Smooth muscle cell (in vitro differentiated cells): ENCODE measurements around the gene HSPA2. TPM values are rescaled to one million over a fixed set of nuclear protein-coding genes. Genes with fewer than 3 reads are reported as not detected.
A peak's percentile ranks its signal among the peaks of the same experiment; 100 is the strongest.

ENCODE experiments used
- DNase-seq: peaks from one replicate; lab custom pipeline; 2025; ENCODE audit not compliant: unreplicated experiment; lab: John Stamatoyannopoulos, UW
- H2AFZ ChIP-seq: fragments of 200-600 bp; sonication (generic); 2 replicates; pipeline ENCODE4 v1.6.0; 2016; ENCODE audit warnings: antibody characterized with exemption, low read depth, mild to moderate bottlenecking
- H3F3A ChIP-seq: fragments of 200-600 bp; sonication (generic); 2 replicates; pipeline ENCODE4 v1.6.0; 2017; ENCODE audit warnings: antibody characterized with exemption, low read depth
- H3K27ac ChIP-seq: fragments of 200-600 bp; sonication (generic); 2 replicates; pipeline ENCODE4 v1.5.1; 2016; ENCODE audit warnings: low read depth, mild to moderate bottlenecking
- H3K27me3 ChIP-seq: fragments of 200-600 bp; sonication (generic); 2 replicates; pipeline ENCODE4 v1.6.1; 2016; ENCODE audit warnings: low read depth, mild to moderate bottlenecking
- H3K36me3 ChIP-seq: fragments of 200-600 bp; sonication (generic); 2 replicates; pipeline ENCODE4 v1.5.1; 2016; ENCODE audit warnings: low read depth
- H3K4me1 ChIP-seq: fragments of 200-600 bp; sonication (generic); 2 replicates; pipeline ENCODE4 v1.5.1; 2016; ENCODE audit warnings: low read depth
- H3K4me2 ChIP-seq: fragments of 200-600 bp; sonication (generic); 2 replicates; pipeline ENCODE4 v1.6.0; 2016; ENCODE audit warnings: mild to moderate bottlenecking
- H3K4me3 ChIP-seq: fragments of 200-600 bp; sonication (generic); 2 replicates; pipeline ENCODE4 v1.5.1; 2016; ENCODE audit warnings: mild to moderate bottlenecking
- H3K79me2 ChIP-seq: fragments of 200-600 bp; sonication (generic); 2 replicates; pipeline ENCODE4 v1.6.0; 2016; ENCODE audit warnings: low read depth, mild to moderate bottlenecking
- H3K9ac ChIP-seq: fragments of 200-600 bp; sonication (generic); 2 replicates; pipeline ENCODE4 v1.6.0; 2016; ENCODE audit warnings: low read depth
- H3K9me3 ChIP-seq: fragments of 200-600 bp; sonication (generic); replicated peaks from 2 replicates; pipeline ENCODE4 v1.5.1; 2016; ENCODE audit warnings: low read depth
- H4K20me1 ChIP-seq: fragments of 200-600 bp; sonication (generic); 2 replicates; pipeline ENCODE4 v1.6.0; 2016; ENCODE audit warnings: low read depth
- CTCF ChIP-seq: fragments of 200-600 bp; sonication (generic); IDR thresholded peaks from 2 replicates; pipeline ENCODE4 v1.5.1; 2017; ENCODE audit warnings: borderline replicate concordance, mild to moderate bottlenecking, antibody characterized with exemption; ENCODE audit not compliant: insufficient read depth, poor library complexity, severe bottlenecking
- WGBS: methylation state at CpG from one replicate; pipeline ENCODE4 v1.1.7; 2016; ENCODE audit warnings: low lambda C conversion rate; 5-methylcytosine and 5-hydroxymethylcytosine counted together
- polyA plus RNA-seq: library from polyadenylated mRNA; unstranded; fragments of >200 nt; fragmentation: Nextera tagmentation; extraction: Ambion mirVana; gene quantifications from 2 replicates; pipeline ENCODE4 v1.2.1, GENCODE V29; 2016
- total RNA-seq: library from RNA; depleted of rRNA; stranded (reverse); fragments of >200 nt; gene quantifications from 2 replicates; pipeline ENCODE4 v1.2.3, GENCODE V29; 2014

HSPA2 gene
- total and polyA plus RNA-seq, 2 experiments from 2014 or later = 3.4 to 5.2 TPM

GRCh38 chr14:64507376-64508156 is 33.0 kb upstream of the HSPA2 start:
- Histone ChIP-seq H3K4me1 (peaks cover 32% of the 10 kb centered on the region), H3K9me3 (no peaks in the 10 kb centered on the region), H3K27ac (peak overlapping the region; percentile 100), H3K4me3 (peak overlapping the region; percentile 95), H3K27me3 (no peaks in the 10 kb centered on the region), H3K4me2 (peak overlapping the region; percentile 85), H3K36me3 (no peaks in the 10 kb centered on the region), H2AFZ (no peak overlapping the region), H3K9ac (peak overlapping the region; percentile 99), H4K20me1 (peaks cover 74% of the 10 kb centered on the region), H3K79me2 (peaks cover 79% of the 10 kb centered on the region), H3F3A (peaks cover 15% of the 10 kb centered on the region)
- no peak for DNase-seq
- WGBS = 71% methylated on average over 4 of the region's 4 CpGs
- no peak for TF ChIP-seq CTCF

GRCh38 chr14:64508215-64508776 is 32.2 kb upstream of the HSPA2 start:
- Histone ChIP-seq H3K9ac (no peak overlapping the region), H3K9me3 (no peaks in the 10 kb centered on the region), H3K4me2 (peak overlapping the region; percentile 85), H3K36me3 (no peaks in the 10 kb centered on the region), H3K79me2 (peaks cover 86% of the 10 kb centered on the region), H3K27me3 (no peaks in the 10 kb centered on the region), H3F3A (peaks cover 9% of the 10 kb centered on the region), H4K20me1 (peaks cover 81% of the 10 kb centered on the region), H3K27ac (peak overlapping the region; percentile 100), H3K4me3 (peak overlapping the region; percentile 95), H3K4me1 (peaks cover 29% of the 10 kb centered on the region), H2AFZ (no peak overlapping the region)
- no peak for TF ChIP-seq CTCF
- DNase-seq = no peak
- WGBS = 42% methylated on average over 1 of the region's 1 CpG

GRCh38 chr14:64509036-64509435 is 31.5 kb upstream of the HSPA2 start:
- WGBS = 59% methylated on average over 8 of the region's 8 CpGs
- Histone ChIP-seq H3K4me1 (peaks cover 29% of the 10 kb centered on the region), H3K27ac (peak overlapping the region; percentile 100), H3K4me2 (peak overlapping the region; percentile 85), H3F3A (peaks cover 9% of the 10 kb centered on the region), H3K4me3 (no peak overlapping the region), H3K79me2 (peaks cover 94% of the 10 kb centered on the region), H3K36me3 (no peaks in the 10 kb centered on the region), H3K9me3 (no peaks in the 10 kb centered on the region), H3K27me3 (no peaks in the 10 kb centered on the region), H4K20me1 (peaks cover 89% of the 10 kb centered on the region), H2AFZ (no peak overlapping the region), H3K9ac (no peak overlapping the region)
- TF ChIP-seq CTCF = no peak
- no peak for DNase-seq
